HG03135 (cell line): ENCODE measurements around the gene MSH2.
"Not testable (repeated sequence)": the region's sequence is repeated elsewhere in the genome, so short reads cannot be mapped to it uniquely, and the experiment has no call there.

ENCODE experiments used
- ATAC-seq: cut with Tn5 transposase; IDR thresholded peaks from one replicate; pipeline ENCODE4 v1.9.1; 2021; ENCODE audit warnings: mild to moderate bottlenecking, moderate library complexity; ENCODE audit not compliant: unreplicated experiment

Gene MSH2

GRCh38 chr2:47402805-47403608 lies at the start of gene MSH2:
MSH2 (plus strand) TSS chr2:47403156; CDS start chr2:47403192, 36 bp downstream.
- ATAC-seq: peak; percentile 89

GRCh38 chr2:47354013-47354847 lies 48.7 kb upstream of the MSH2 start:
- ATAC-seq: no peak

GRCh38 chr2:47354848-47355204 lies 48.1 kb upstream of the MSH2 start:
- ATAC-seq: no peak

- ATAC-seq: no peak
Measured at GRCh38 chr2:47357483-47357882, 45.5 kb upstream of the MSH2 start.

- no peak for ATAC-seq
Measured at GRCh38 chr2:47359375-47359868, 43.5 kb upstream of the MSH2 start.

- no peak for ATAC-seq
Measured at GRCh38 chr2:47360283-47360682, 42.7 kb upstream of the MSH2 start.

- no peak for ATAC-seq
Measured at GRCh38 chr2:47360927-47361326, 42.0 kb upstream of the MSH2 start.

GRCh38 chr2:47361505-47362229 lies 41.3 kb upstream of the MSH2 start:
- ATAC-seq: not testable (repeated sequence)

- ATAC-seq: no peak
Measured at GRCh38 chr2:47373747-47374146, 29.2 kb upstream of the MSH2 start.

GRCh38 chr2:47375307-47375706 lies 27.6 kb upstream of the MSH2 start:
- no peak for ATAC-seq

- no peak for ATAC-seq
Measured at GRCh38 chr2:47379384-47379783, 23.6 kb upstream of the MSH2 start.

GRCh38 chr2:47381408-47381807 lies 21.5 kb upstream of the MSH2 start:
- ATAC-seq: no peak

GRCh38 chr2:47386551-47386950 lies 16.4 kb upstream of the MSH2 start:
- no peak for ATAC-seq

- no peak for ATAC-seq
Measured at GRCh38 chr2:47388888-47389287, 14.1 kb upstream of the MSH2 start.

GRCh38 chr2:47389692-47390091 lies 13.3 kb upstream of the MSH2 start:
- no peak for ATAC-seq

- ATAC-seq: no peak
Measured at GRCh38 chr2:47401789-47402554, 984 bp upstream of the MSH2 start.

- ATAC-seq: no peak
Measured at GRCh38 chr2:47402555-47402804, 476 bp upstream of the MSH2 start.

GRCh38 chr2:47403609-47404193 lies 745 bp downstream of the MSH2 start:
- ATAC-seq: no peak

GRCh38 chr2:47404356-47404755 lies 1.4 kb downstream of the MSH2 start:
- no peak for ATAC-seq

GRCh38 chr2:47405757-47406156 lies 2.8 kb downstream of the MSH2 start:
- no peak for ATAC-seq
